Astrocyte of the spinal cord (primary cell): ENCODE measurements around the gene RAP1GDS1.
"Not testable (repeated sequence)": the region's sequence is repeated elsewhere in the genome, so short reads cannot be mapped to it uniquely, and the experiment has no call there.

Experiments used
- DNase-seq: peaks from one replicate; pipeline ENCODE4 v3.0.0; 2011; ENCODE audit warnings: low read depth, low spot score
- H3K4me3 ChIP-seq: 2 replicates; pipeline ENCODE4 v1.5.1; 2011; ENCODE audit warnings: low read depth, mild to moderate bottlenecking, low read length, moderate library complexity
- in situ Hi-C: cut with HindIII; loops from 2 replicates; pipeline ENCODE4 v1.10.0; 2017; ENCODE audit warnings: low sequenced_read_pairs
- TF ChIP-seq, protein P1 (sequence below): IDR thresholded peaks from 2 replicates; pipeline ENCODE4 v1.5.1; 2012; ENCODE audit warnings: low read depth, mild to moderate bottlenecking, low read length, inconsistent platforms

The RAP1GDS1 gene

DNA sequence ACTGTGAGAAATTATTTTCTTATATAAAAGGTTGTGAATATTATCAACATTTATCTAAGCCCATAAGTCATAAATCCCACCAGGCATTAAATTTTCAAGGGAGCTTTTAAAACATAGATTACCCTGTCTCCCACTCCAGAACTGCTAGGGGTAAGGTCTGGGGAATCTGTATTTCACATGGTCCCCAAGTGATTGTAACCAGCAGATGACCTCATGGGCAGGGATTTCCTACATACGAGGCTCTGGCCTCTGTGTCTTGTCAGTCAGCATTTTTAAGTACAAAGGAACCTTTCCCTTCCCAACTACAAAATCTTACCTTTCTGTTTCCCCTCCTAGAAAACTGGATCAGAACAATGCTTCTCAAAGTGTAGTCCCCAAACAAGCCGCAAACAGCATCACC lies 208.6 kb downstream of the RAP1GDS1 start:
- TF ChIP-seq, protein P1, sequence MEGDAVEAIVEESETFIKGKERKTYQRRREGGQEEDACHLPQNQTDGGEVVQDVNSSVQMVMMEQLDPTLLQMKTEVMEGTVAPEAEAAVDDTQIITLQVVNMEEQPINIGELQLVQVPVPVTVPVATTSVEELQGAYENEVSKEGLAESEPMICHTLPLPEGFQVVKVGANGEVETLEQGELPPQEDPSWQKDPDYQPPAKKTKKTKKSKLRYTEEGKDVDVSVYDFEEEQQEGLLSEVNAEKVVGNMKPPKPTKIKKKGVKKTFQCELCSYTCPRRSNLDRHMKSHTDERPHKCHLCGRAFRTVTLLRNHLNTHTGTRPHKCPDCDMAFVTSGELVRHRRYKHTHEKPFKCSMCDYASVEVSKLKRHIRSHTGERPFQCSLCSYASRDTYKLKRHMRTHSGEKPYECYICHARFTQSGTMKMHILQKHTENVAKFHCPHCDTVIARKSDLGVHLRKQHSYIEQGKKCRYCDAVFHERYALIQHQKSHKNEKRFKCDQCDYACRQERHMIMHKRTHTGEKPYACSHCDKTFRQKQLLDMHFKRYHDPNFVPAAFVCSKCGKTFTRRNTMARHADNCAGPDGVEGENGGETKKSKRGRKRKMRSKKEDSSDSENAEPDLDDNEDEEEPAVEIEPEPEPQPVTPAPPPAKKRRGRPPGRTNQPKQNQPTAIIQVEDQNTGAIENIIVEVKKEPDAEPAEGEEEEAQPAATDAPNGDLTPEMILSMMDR: no peak
- no peak for DNase-seq
- in situ Hi-C loops: no loop called here
- no peak overlapping the region for H3K4me3 ChIP-seq

- TF ChIP-seq, protein P1: no peak
- in situ Hi-C loops: no loop called here
- H3K4me3 ChIP-seq: no peak overlapping the region
- no peak for DNase-seq
Measured at GRCh38 chr4:98470366-98470765, 209.2 kb downstream of the RAP1GDS1 start.

GRCh38 chr4:98470831-98471230 lies 209.6 kb downstream of the RAP1GDS1 start:
- DNase-seq: peak; percentile 94
- in situ Hi-C loops: no loop called here

GRCh38 chr4:98473046-98473445 lies 211.9 kb downstream of the RAP1GDS1 start:
- DNase-seq: no peak
- no peak overlapping the region for H3K4me3 ChIP-seq
- in situ Hi-C loops: no loop called here
- TF ChIP-seq, protein P1: no peak

More at GRCh38 chr4:98470831-98471230, 209.6 kb downstream of the RAP1GDS1 start:
- TF ChIP-seq, protein P1: no peak
- no peak overlapping the region for H3K4me3 ChIP-seq

DNA sequence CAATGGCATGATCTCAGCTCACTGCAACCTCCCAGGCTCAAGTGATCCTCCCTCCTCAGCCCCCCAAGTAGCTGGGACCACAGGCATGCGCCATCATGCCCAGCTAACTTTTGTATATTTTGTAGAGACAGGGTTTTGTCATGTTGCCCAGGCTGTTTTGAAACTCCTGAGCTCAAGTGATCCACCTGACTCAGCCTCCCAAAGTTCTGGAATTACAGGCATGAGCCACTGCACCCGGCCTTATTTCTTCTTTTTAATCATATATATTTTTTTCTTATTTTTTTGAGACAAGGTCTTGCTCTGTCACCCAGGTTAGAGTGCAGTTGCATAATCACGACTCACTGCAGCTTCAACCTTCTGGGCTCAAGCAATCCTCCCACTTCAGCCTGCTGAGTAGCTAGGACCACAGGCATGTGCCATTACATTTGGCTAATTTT lies 213.2 kb downstream of the RAP1GDS1 start:
- H3K4me3 ChIP-seq: no peak overlapping the region
- in situ Hi-C loops: no loop called here
- TF ChIP-seq, protein P1: no peak
- DNase-seq: peak; percentile 59

GRCh38 chr4:98476891-98477290 lies 215.7 kb downstream of the RAP1GDS1 start:
- in situ Hi-C loops: no loop called here
- TF ChIP-seq, protein P1: no peak
- DNase-seq: no peak
- H3K4me3 ChIP-seq: no peak overlapping the region

DNA sequence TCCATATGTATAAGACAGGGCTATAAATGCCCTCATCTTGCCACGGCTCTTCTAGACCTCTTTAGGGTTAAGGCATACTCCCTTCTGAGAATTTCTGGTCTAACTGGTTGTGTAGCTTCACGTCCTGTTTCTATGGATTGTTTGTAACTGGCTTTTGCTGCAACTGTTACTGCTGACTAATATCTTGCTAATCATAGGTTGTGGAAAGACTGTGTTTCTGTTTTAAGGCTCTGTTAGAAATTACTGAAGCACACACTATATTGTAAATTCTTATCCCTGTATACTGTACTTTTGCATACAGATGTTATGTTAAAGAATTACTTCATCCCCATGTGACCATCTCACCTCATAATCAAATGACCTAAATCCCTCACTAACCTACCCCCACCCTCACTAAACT lies 218.4 kb downstream of the RAP1GDS1 start:
- DNase-seq, in situ Hi-C loops: not testable (repeated sequence)

More for the DNA sequence above, 218.4 kb downstream of the RAP1GDS1 start:
- H3K4me3 ChIP-seq: not testable (repeated sequence)
